Measurements from ENCODE around the gene PADI1. TPM values are rescaled to one million over a fixed set of nuclear protein-coding genes. Genes with fewer than 3 reads are reported as not detected.
"Not testable (repeated sequence)": the region's sequence is repeated elsewhere in the genome, so short reads cannot be mapped to it uniquely, and the experiment has no call there.

The PADI1 gene
- total RNA-seq, 2 donors from 2014 or later, result not detected

GRCh38 chr1:17235135-17235885 lies 30.4 kb downstream of the PADI1 start:
- Mint-ChIP-seq H3K27ac (no peak overlapping the region), H3K36me3 (ENCODE audit: insufficient read depth in 2 of 2) (no peaks in the 10 kb centered on the region), H3K9me3 (no peaks in the 10 kb centered on the region), H3K4me1 (ENCODE audit: low read depth) (no peaks in the 10 kb centered on the region), H3K27me3 (ENCODE audit: low read depth) (peaks cover 15% of the 10 kb centered on the region), H3K4me3 (no peak overlapping the region)
- no peak for ATAC-seq (replicated peaks in 1 of 2)
- no peak for DNase-seq

DNA sequence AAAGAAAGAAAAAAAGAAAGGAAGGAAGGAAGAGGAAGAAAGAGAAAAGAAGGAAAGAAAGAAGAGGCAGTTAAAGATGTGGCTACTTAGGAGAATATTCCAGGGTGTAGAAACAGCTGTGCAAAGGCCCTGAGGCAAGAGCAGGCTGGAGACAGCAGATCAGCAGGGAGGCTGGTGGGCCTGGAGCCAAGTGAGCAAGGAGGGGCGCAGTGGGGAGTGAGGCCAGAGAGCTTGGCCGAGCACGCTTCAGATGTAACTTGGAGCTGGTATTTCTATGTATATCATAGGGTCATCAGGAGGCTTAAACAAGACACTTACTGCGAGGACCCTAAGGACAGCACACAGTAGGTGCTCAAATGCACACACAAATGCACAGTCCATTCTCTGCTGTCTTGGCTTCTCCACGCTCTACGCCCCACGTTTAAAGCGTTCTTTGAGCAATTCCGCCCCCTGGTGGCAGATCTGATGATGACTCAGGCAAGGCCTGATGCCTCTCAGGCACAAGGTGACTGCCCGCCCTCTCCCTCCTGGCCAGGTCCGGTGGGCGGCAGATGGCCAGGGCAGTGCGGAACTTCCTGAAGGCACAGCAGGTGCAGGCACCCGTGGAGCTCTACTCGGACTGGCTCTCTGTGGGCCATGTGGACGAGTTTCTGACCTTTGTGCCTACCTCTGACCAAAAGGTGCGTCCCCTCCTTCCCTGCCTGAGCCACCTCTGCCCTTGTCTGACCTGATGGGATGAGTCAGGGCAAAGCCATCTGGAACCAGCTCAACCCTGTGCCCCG lies 32.0 kb downstream of the PADI1 start:
- Mint-ChIP-seq H3K36me3 (ENCODE audit: insufficient read depth in 2 of 2) (no peaks in the 10 kb centered on the region), H3K4me3 (no peak overlapping the region), H3K9me3 (no peaks in the 10 kb centered on the region), H3K27me3 (ENCODE audit: low read depth) (peaks cover 15% of the 10 kb centered on the region), H3K27ac (peak overlapping the region; percentile 65), H3K4me1 (ENCODE audit: low read depth) (no peaks in the 10 kb centered on the region)
- DNase-seq, result peak; percentile 86 to 90
- peak; percentile 78 to 85 for ATAC-seq (replicated peaks in 1 of 2)

DNA sequence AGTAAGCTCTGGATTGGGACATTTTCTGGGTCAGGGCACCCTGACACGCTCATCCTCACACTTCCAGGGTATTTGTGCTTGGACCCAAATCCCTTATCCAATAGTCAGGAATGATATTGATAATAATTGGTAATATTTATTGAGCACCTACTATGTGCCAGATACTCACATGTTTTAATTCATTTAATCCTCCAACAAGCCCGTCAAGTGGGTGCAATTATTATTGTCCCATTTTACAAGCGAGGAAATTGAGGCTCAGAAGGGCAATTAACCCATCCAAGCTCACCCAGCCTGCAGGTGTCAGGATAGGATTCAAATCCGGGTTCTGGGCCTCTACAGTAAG lies 32.6 kb downstream of the PADI1 start:
- H3K27me3 Mint-ChIP-seq (ENCODE audit: low read depth), result peaks cover 15% of the 10 kb centered on the region
- ATAC-seq (replicated peaks in 1 of 2), result no peak

DNA sequence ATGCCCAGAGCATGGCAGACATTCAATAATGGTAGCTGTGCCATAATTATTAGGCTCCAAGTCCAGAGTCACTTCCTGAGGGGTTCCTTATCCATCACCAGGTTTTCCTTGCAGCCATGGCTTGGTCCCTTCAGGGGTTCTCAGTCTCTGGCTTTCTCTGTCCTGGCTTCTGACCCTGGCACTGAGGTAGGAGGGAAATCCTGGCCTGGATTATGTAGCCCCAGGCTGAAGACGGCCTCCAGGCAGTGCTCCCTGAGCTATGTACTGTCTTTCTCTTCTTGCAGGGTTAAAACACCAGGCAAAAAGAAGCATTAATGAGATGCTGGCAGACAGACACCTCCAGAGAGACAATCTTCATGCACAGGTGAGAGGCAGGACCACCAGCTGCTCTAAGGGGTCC lies 34.5 kb downstream of the PADI1 start:
- no peak overlapping the region for H3K4me3 Mint-ChIP-seq
- no peaks in the 10 kb centered on the region for H3K9me3 Mint-ChIP-seq
- H3K36me3 Mint-ChIP-seq (ENCODE audit: insufficient read depth in 2 of 2), result no peaks in the 10 kb centered on the region
- peaks cover 15% of the 10 kb centered on the region for H3K27me3 Mint-ChIP-seq (ENCODE audit: low read depth)
- ATAC-seq (replicated peaks in 1 of 2) (peak; percentile 64 to 72), DNase-seq (peak; percentile 21 to 49)
- H3K27ac Mint-ChIP-seq, result no peak overlapping the region
- no peaks in the 10 kb centered on the region for H3K4me1 Mint-ChIP-seq (ENCODE audit: low read depth)

More for the DNA sequence above, 32.6 kb downstream of the PADI1 start:
- H3K9me3 Mint-ChIP-seq, result no peaks in the 10 kb centered on the region
- no peak overlapping the region for H3K27ac Mint-ChIP-seq
- H3K36me3 Mint-ChIP-seq (ENCODE audit: insufficient read depth in 2 of 2), result no peaks in the 10 kb centered on the region
- H3K4me1 Mint-ChIP-seq (ENCODE audit: low read depth), result no peaks in the 10 kb centered on the region
- DNase-seq, result no peak
- no peak overlapping the region for H3K4me3 Mint-ChIP-seq

- not testable (repeated sequence) for DNase-seq; ATAC-seq (replicated peaks in 1 of 2); H3K9me3 Mint-ChIP-seq; H3K4me1 Mint-ChIP-seq (ENCODE audit: low read depth); H3K4me3 Mint-ChIP-seq; H3K36me3 Mint-ChIP-seq (ENCODE audit: insufficient read depth in 2 of 2); H3K27me3 Mint-ChIP-seq (ENCODE audit: low read depth); H3K27ac Mint-ChIP-seq
Measured at GRCh38 chr1:17241011-17241779, 36.3 kb downstream of the PADI1 start.

- H3K36me3 Mint-ChIP-seq (ENCODE audit: insufficient read depth in 2 of 2); H3K4me3 Mint-ChIP-seq; H3K27ac Mint-ChIP-seq; ATAC-seq (replicated peaks in 1 of 2); H3K4me1 Mint-ChIP-seq (ENCODE audit: low read depth); H3K27me3 Mint-ChIP-seq (ENCODE audit: low read depth); H3K9me3 Mint-ChIP-seq; DNase-seq: not testable (repeated sequence)
Measured at GRCh38 chr1:17241780-17242074, 36.8 kb downstream of the PADI1 start.

GRCh38 chr1:17243274-17243673 lies 38.3 kb downstream of the PADI1 start:
- Mint-ChIP-seq H3K9me3 (no peaks in the 10 kb centered on the region), H3K4me1 (ENCODE audit: low read depth) (no peaks in the 10 kb centered on the region), H3K36me3 (ENCODE audit: insufficient read depth in 2 of 2) (no peaks in the 10 kb centered on the region), H3K27ac (no peak overlapping the region), H3K4me3 (no peak overlapping the region), H3K27me3 (ENCODE audit: low read depth) (no peaks in the 10 kb centered on the region)
- ATAC-seq (replicated peaks in 1 of 2), result no peak
- DNase-seq, result no peak

- Mint-ChIP-seq H3K27me3 (ENCODE audit: low read depth) (peaks cover under 1% of the 10 kb centered on the region), H3K27ac (no peak overlapping the region), H3K4me1 (ENCODE audit: low read depth) (no peaks in the 10 kb centered on the region), H3K36me3 (ENCODE audit: insufficient read depth in 2 of 2) (no peaks in the 10 kb centered on the region), H3K4me3 (no peak overlapping the region), H3K9me3 (no peaks in the 10 kb centered on the region)
- no peak for DNase-seq
- ATAC-seq (replicated peaks in 1 of 2), result no peak
Measured at GRCh38 chr1:17244821-17245740, 40.2 kb downstream of the PADI1 start.

DNA sequence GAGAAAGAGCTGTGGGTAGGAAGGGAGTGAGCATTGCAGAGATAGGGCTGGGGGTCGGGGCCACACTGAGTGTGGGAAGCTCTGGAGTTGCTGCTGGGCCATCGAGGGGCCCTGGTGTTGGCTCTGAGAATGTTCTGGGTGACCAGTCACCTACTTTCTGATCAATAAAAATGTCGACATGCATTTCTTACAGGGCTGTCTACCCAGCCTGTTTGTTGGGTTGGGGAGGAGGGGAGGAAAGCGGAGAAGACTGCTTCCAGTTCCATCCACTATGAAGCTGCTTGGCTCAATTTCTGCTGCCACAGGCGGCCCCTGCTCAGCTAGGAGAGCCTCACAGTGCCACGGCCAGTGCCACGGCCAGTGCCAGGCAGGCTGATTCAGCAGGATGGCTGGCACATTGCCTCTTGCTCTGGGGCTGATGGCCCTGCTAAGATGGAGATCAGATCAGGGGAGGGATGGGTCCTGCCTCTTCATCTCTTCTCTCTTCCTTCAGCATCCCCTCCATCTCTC lies 40.9 kb downstream of the PADI1 start:
- Mint-ChIP-seq H3K36me3 (ENCODE audit: insufficient read depth in 2 of 2) (no peaks in the 10 kb centered on the region), H3K4me1 (ENCODE audit: low read depth) (no peaks in the 10 kb centered on the region), H3K27ac (no peak overlapping the region), H3K27me3 (ENCODE audit: low read depth) (peaks cover 8% of the 10 kb centered on the region), H3K9me3 (no peaks in the 10 kb centered on the region), H3K4me3 (no peak overlapping the region)
- DNase-seq, result no peak
- ATAC-seq (replicated peaks in 1 of 2), result no peak

DNA sequence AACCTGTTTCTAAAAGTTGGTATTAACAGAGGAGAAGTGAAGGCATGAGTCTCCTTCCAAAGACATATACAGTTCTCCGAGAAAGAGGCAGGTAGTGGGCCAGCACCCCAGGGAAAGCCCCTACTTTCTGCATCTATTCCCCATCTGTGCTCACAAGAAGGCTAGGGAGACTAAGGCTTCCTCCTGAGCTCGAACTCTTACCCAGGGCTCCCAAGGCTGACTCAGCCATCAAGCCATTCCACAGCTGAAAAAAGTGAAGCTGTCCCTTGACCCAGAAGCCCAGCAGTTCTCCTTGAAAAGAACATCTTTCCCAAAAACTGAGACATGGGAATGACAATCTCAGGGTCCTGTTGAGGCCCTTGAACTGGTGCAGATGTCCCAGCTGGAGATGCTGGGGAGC lies 42.0 kb downstream of the PADI1 start:
- peaks cover 12% of the 10 kb centered on the region for H3K27me3 Mint-ChIP-seq (ENCODE audit: low read depth)
- no peaks in the 10 kb centered on the region for H3K9me3 Mint-ChIP-seq
- ATAC-seq (replicated peaks in 1 of 2), result no peak
- no peak for DNase-seq
- H3K27ac Mint-ChIP-seq, result no peak overlapping the region
- peaks cover 4% of the 10 kb centered on the region for H3K4me1 Mint-ChIP-seq (ENCODE audit: low read depth)
- no peaks in the 10 kb centered on the region for H3K36me3 Mint-ChIP-seq (ENCODE audit: insufficient read depth in 2 of 2)
- H3K4me3 Mint-ChIP-seq, result no peak overlapping the region

DNA sequence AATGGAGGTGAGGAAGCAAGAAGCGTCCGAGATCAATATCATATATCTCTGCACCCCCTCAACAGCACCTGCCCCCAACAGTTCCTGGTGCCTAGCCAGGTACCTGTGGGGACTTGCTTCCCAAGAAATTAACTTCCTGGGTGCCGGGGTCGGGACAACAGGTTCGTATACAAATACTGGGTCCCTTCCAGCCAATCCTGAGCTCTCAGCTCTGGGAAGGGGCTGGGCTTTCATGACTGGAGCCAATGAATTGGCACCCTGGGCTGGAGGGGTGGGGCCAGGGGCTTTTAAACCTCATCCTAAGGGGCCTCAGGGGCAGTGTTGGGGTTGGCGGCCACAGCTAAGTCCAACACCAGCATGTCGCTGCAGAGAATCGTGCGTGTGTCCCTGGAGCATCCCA lies 43.9 kb downstream of the PADI1 start, which contains the start of gene PADI3:
PADI3 (plus strand) TSS at position 318 of the 400 bp plus-strand sequence; CDS start at position 358, 40 bp downstream.
- ATAC-seq (replicated peaks in 1 of 2) (no peak), DNase-seq (no peak)
- H3K4me3 Mint-ChIP-seq, result no peak within 1 kb of the TSS
- no peaks in the 10 kb centered on the region for H3K9me3 Mint-ChIP-seq
- peaks cover 12% of the 10 kb centered on the region for H3K27me3 Mint-ChIP-seq (ENCODE audit: low read depth)
- no peaks in the 10 kb centered on the region for H3K36me3 Mint-ChIP-seq (ENCODE audit: insufficient read depth in 2 of 2)
- H3K4me1 Mint-ChIP-seq (ENCODE audit: low read depth), result peaks cover 5% of the 10 kb centered on the region
- H3K27ac Mint-ChIP-seq, result no peak within 1 kb of the TSS

DNA sequence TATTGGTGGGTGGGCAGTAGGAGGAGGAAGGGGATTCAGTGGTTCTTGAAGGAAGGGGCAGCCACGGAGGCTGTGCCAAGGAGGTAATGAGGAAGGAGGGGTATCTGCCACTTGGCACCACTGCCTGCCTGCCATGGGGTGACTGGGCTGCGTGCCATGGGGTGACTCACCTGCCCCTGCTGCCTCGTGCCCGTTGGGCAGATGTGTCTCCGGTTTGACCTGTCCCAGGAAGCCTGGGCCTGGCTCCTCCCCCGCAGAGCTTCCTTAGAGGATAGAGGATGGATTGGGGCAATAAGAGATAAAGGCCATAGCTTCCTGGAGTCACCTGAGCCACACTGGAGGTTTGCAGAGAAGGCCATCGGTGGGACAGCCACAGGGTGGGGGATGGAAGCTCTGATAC lies 45.7 kb downstream of the PADI1 start:
- peaks cover 5% of the 10 kb centered on the region for H3K4me1 Mint-ChIP-seq (ENCODE audit: low read depth)
- ATAC-seq (replicated peaks in 1 of 2) (no peak), DNase-seq (no peak)
- H3K27me3 Mint-ChIP-seq (ENCODE audit: low read depth), result peaks cover 12% of the 10 kb centered on the region
- H3K27ac Mint-ChIP-seq, result no peak overlapping the region
- no peaks in the 10 kb centered on the region for H3K9me3 Mint-ChIP-seq
- no peaks in the 10 kb centered on the region for H3K36me3 Mint-ChIP-seq (ENCODE audit: insufficient read depth in 2 of 2)
- H3K4me3 Mint-ChIP-seq, result no peak overlapping the region

Data from activated T-cell treated with anti-CD3 and anti-CD28 coated beads, Interleukin-2, amount 50 U/mL, for 72 hours (primary cell).